HEK293 (cell line): ENCODE measurements around the gene TMEM181.
A peak's percentile ranks its signal among the peaks of the same experiment; 100 is the strongest.

ENCODE experiments used
- EGR2 ChIP-seq: fragments of 450-650 bp; formaldehyde crosslinking; IDR thresholded peaks from 2 replicates; pipeline ENCODE4 v1.5.1; 2016; ENCODE audit warnings: low read depth, missing biosample characterization, missing genetic modification characterization
- ELK4 ChIP-seq: IDR thresholded peaks from 2 replicates; pipeline ENCODE4 v1.6.1; 2011; ENCODE audit warnings: mild to moderate bottlenecking, low read depth, low read length, borderline replicate concordance
- FEZF1 ChIP-seq: fragments of 450-650 bp; formaldehyde crosslinking; IDR thresholded peaks from 2 replicates; pipeline ENCODE4 v1.5.1; 2016; ENCODE audit warnings: missing biosample characterization, missing genetic modification characterization
- GLI2 ChIP-seq: fragments of 450-650 bp; formaldehyde crosslinking; IDR thresholded peaks from 2 replicates; pipeline ENCODE4; 2017; ENCODE audit warnings: missing biosample characterization, missing genetic modification characterization, low read depth, borderline replicate concordance
- KLF16 ChIP-seq: fragments of 450-650 bp; formaldehyde crosslinking; IDR thresholded peaks from 2 replicates; pipeline ENCODE4 v1.5.1; 2017; ENCODE audit warnings: missing biosample characterization, missing genetic modification characterization
- PATZ1 ChIP-seq: fragments of 450-650 bp; formaldehyde crosslinking; IDR thresholded peaks from 2 replicates; pipeline ENCODE4 v1.5.1; 2016; ENCODE audit warnings: missing biosample characterization, missing genetic modification characterization
- REST ChIP-seq: fragments of 450-650 bp; formaldehyde crosslinking; IDR thresholded peaks from 2 replicates; pipeline ENCODE4 v1.5.1; 2016; ENCODE audit warnings: missing biosample characterization, missing genetic modification characterization
- SCRT1 ChIP-seq: fragments of 450-650 bp; formaldehyde crosslinking; IDR thresholded peaks from 2 replicates; pipeline ENCODE4 v1.5.1; 2016; ENCODE audit warnings: missing biosample characterization, missing genetic modification characterization, borderline replicate concordance
- YY1 ChIP-seq: fragments of 450-650 bp; formaldehyde crosslinking; IDR thresholded peaks from 2 replicates; pipeline ENCODE4 v1.5.1; 2018; ENCODE audit warnings: missing biosample characterization, missing genetic modification characterization
- ZBTB1 ChIP-seq: fragments of 450-650 bp; formaldehyde crosslinking; IDR thresholded peaks from 2 replicates; pipeline ENCODE4 v1.5.1; 2016; ENCODE audit warnings: missing biosample characterization, missing genetic modification characterization
- ZBTB11 ChIP-seq: fragments of 450-650 bp; formaldehyde crosslinking; conservative IDR thresholded peaks from 2 replicates; pipeline ENCODE4 v1.5.1; 2016; ENCODE audit warnings: low read depth, missing biosample characterization, missing genetic modification characterization
- ZEB2 ChIP-seq: fragments of 450-650 bp; formaldehyde crosslinking; IDR thresholded peaks from 2 replicates; pipeline ENCODE4 v1.5.1; 2016; ENCODE audit warnings: missing biosample characterization, missing genetic modification characterization
- ZNF169 ChIP-seq: fragments of 450-650 bp; formaldehyde crosslinking; IDR thresholded peaks from 2 replicates; pipeline ENCODE4 v1.5.1; 2016; ENCODE audit warnings: missing biosample characterization, missing genetic modification characterization
- ZNF19 ChIP-seq: fragments of 450-650 bp; formaldehyde crosslinking; IDR thresholded peaks from 2 replicates; pipeline ENCODE4; 2016; ENCODE audit warnings: missing biosample characterization, missing genetic modification characterization, low read depth
- ZNF214 ChIP-seq: fragments of 450-650 bp; formaldehyde crosslinking; IDR thresholded peaks from 2 replicates; pipeline ENCODE4 v1.5.1; 2017; ENCODE audit warnings: missing biosample characterization, mild to moderate bottlenecking, missing genetic modification characterization, borderline replicate concordance
- ZNF248 ChIP-seq: fragments of 450-650 bp; formaldehyde crosslinking; IDR thresholded peaks from 2 replicates; pipeline ENCODE4 v1.5.1; 2017; ENCODE audit warnings: missing biosample characterization, missing genetic modification characterization
- ZNF274 ChIP-seq, 2 experiments: fragments of 200-500 bp in 1 of 2; fragments of 450-650 bp in 1 of 2; sonication (Bioruptor generic) in 1 of 2; formaldehyde crosslinking in 1 of 2; IDR thresholded peaks; 2 replicates each; pipeline versions ENCODE4 v1.5.1 to v1.6.1; 2014 to 2016; ENCODE audit warnings: borderline replicate concordance in 1 of 2, inconsistent platforms in 1 of 2, low read length in 1 of 2, missing biosample characterization in 1 of 2, missing genetic modification characterization in 1 of 2
- ZNF335 ChIP-seq: fragments of 450-650 bp; formaldehyde crosslinking; conservative IDR thresholded peaks from 2 replicates; pipeline ENCODE4 v1.5.1; 2016; ENCODE audit warnings: missing biosample characterization, missing genetic modification characterization
- ZNF426 ChIP-seq: fragments of 450-650 bp; formaldehyde crosslinking; IDR thresholded peaks from 2 replicates; pipeline ENCODE4 v1.5.1; 2017; ENCODE audit warnings: missing biosample characterization, missing genetic modification characterization, mild to moderate bottlenecking, inconsistent platforms, moderate library complexity
- ZNF433 ChIP-seq: fragments of 450-650 bp; formaldehyde crosslinking; IDR thresholded peaks from 2 replicates; pipeline ENCODE4 v1.5.1; 2016; ENCODE audit warnings: missing biosample characterization, missing genetic modification characterization, low read depth
- ZNF473 ChIP-seq: fragments of 450-650 bp; formaldehyde crosslinking; IDR thresholded peaks from 2 replicates; pipeline ENCODE4 v1.5.1; 2017; ENCODE audit warnings: missing biosample characterization, missing genetic modification characterization
- ZNF549 ChIP-seq: fragments of 450-650 bp; IDR thresholded peaks from 2 replicates; pipeline ENCODE4 v1.5.1; 2018; ENCODE audit warnings: missing biosample characterization, missing genetic modification characterization, mild to moderate bottlenecking, inconsistent platforms, moderate library complexity
- ZNF555 ChIP-seq: fragments of 450-650 bp; formaldehyde crosslinking; conservative IDR thresholded peaks from 2 replicates; pipeline ENCODE4 v1.5.1; 2017; ENCODE audit warnings: missing biosample characterization, mild to moderate bottlenecking, missing genetic modification characterization, inconsistent platforms
- ZNF600 ChIP-seq: fragments of 450-650 bp; formaldehyde crosslinking; IDR thresholded peaks from 2 replicates; pipeline ENCODE4 v1.5.1; 2016; ENCODE audit warnings: missing biosample characterization, missing genetic modification characterization
- ZNF664 ChIP-seq: fragments of 450-650 bp; formaldehyde crosslinking; IDR thresholded peaks from 2 replicates; pipeline ENCODE4 v1.5.1; 2016; ENCODE audit warnings: missing biosample characterization, missing genetic modification characterization
- ZNF670 ChIP-seq: fragments of 450-650 bp; formaldehyde crosslinking; IDR thresholded peaks from 2 replicates; pipeline ENCODE4 v1.5.1; 2016; ENCODE audit warnings: missing biosample characterization, missing genetic modification characterization, low read depth
- ZNF677 ChIP-seq: fragments of 450-650 bp; IDR thresholded peaks from 2 replicates; pipeline ENCODE4 v1.5.0; 2018; ENCODE audit warnings: missing biosample characterization, mild to moderate bottlenecking, missing genetic modification characterization, moderate library complexity
- ZNF785 ChIP-seq: fragments of 450-650 bp; formaldehyde crosslinking; IDR thresholded peaks from 2 replicates; pipeline ENCODE4 v1.5.1; 2016; ENCODE audit warnings: missing biosample characterization, missing genetic modification characterization
- ZNF791 ChIP-seq: fragments of 450-650 bp; formaldehyde crosslinking; IDR thresholded peaks from 2 replicates; pipeline ENCODE4 v1.5.1; 2016; ENCODE audit warnings: missing biosample characterization, missing genetic modification characterization
- ZNF837 ChIP-seq: fragments of 450-650 bp; formaldehyde crosslinking; IDR thresholded peaks from 2 replicates; pipeline ENCODE4 v1.5.1; 2016; ENCODE audit warnings: missing biosample characterization, missing genetic modification characterization

Gene TMEM181

GRCh38 chr6:158518191-158519127, 41.4 kb upstream of the TMEM181 start (continued):
- peak; percentile 66 for TF ChIP-seq REST
- TF ChIP-seq ZNF19 (tag by site-specific recombination), result no peak
- no peak for TF ChIP-seq ZNF248
- TF ChIP-seq ZNF791, result no peak
- no peak for TF ChIP-seq ELK4
- no peak for TF ChIP-seq ZNF433
- no peak for TF ChIP-seq ZNF549 (tag by site-specific recombination)
- TF ChIP-seq ZBTB11 (tag by site-specific recombination), result no peak
- no peak for TF ChIP-seq ZNF169
- no peak for TF ChIP-seq ZNF274 (IDR thresholded peaks at IDR 0.05; ENCODE audit: low read length)
- no peak for TF ChIP-seq ZNF274 (tag by site-specific recombination; IDR thresholded peaks at IDR 0.05; ENCODE audit: borderline replicate concordance)
- no peak for TF ChIP-seq EGR2 (tag by site-specific recombination)
- TF ChIP-seq ZNF785 (tag by site-specific recombination), result no peak
- TF ChIP-seq ZNF837 (tag by site-specific recombination), result no peak
- no peak for TF ChIP-seq ZNF664 (tag by site-specific recombination)
- peak; percentile 24; the same call in 1 of the 2 replicates for TF ChIP-seq PATZ1 (tag by site-specific recombination)
- TF ChIP-seq ZNF473, result no peak
- no peak for TF ChIP-seq ZNF677 (tag by site-specific recombination)
- TF ChIP-seq ZNF555 (tag by site-specific recombination), result no peak
- peak; percentile 80 for TF ChIP-seq ZNF335 (tag by site-specific recombination)
- TF ChIP-seq KLF16 (tag by site-specific recombination), result no peak
- no peak for TF ChIP-seq ZNF670
- no peak for TF ChIP-seq GLI2 (tag by site-specific recombination)
- TF ChIP-seq ZNF214 (tag by site-specific recombination), result no peak
- TF ChIP-seq ZNF600 (tag by site-specific recombination), result peak; percentile 73; the same call in 1 of the 2 replicates
- TF ChIP-seq SCRT1, result no peak
- TF ChIP-seq ZNF426 (tag by site-specific recombination), result no peak
- peak; percentile 69 for TF ChIP-seq ZEB2
- TF ChIP-seq FEZF1, result no peak
- TF ChIP-seq ZBTB1, result no peak
- no peak for TF ChIP-seq YY1 (tag by site-specific recombination)
